HepG2 (cell line): ENCODE data around the gene ESYT2. TPM values are rescaled to one million over a fixed set of nuclear protein-coding genes. Genes with fewer than 3 reads are reported as not detected.
A peak's percentile ranks its signal among the peaks of the same experiment; 100 is the strongest.

Experiments used
- ATF1 ChIP-seq: IDR thresholded peaks from 2 replicates; pipeline ENCODE4 v1.6.1; 2016; ENCODE audit warnings: mild to moderate bottlenecking, control low read depth
- CREB3 ChIP-seq: sonication (generic); formaldehyde crosslinking; IDR thresholded peaks from 2 replicates; pipeline ENCODE4 v1.5.0; 2020; ENCODE audit warnings: missing genetic modification reagents
- FOXP4 ChIP-seq: sonication (generic); formaldehyde crosslinking; IDR thresholded peaks from 2 replicates; pipeline ENCODE4 v1.4.0; 2020; ENCODE audit warnings: missing genetic modification reagents
- IKZF1 ChIP-seq: fragments of 450-650 bp; IDR thresholded peaks from 2 replicates; pipeline ENCODE4 v1.7.1; 2016
- MAF1 ChIP-seq: sonication (generic); formaldehyde crosslinking; IDR thresholded peaks from 2 replicates; pipeline ENCODE4 v1.5.0; 2020; ENCODE audit warnings: missing genetic modification reagents, borderline replicate concordance
- MED1 ChIP-seq: sonication (generic); formaldehyde crosslinking; IDR thresholded peaks from 2 replicates; pipeline ENCODE4 v1.4.0; 2020; ENCODE audit warnings: missing genetic modification reagents
- NCOA5 ChIP-seq: sonication (generic); formaldehyde crosslinking; IDR thresholded peaks from 2 replicates; pipeline ENCODE4 v1.4.0; 2020; ENCODE audit warnings: missing genetic modification reagents
- NFAT5 ChIP-seq: sonication (generic); formaldehyde crosslinking; IDR thresholded peaks from 2 replicates; pipeline ENCODE4 v1.4.0; 2020; ENCODE audit warnings: missing genetic modification reagents
- PRDM15 ChIP-seq: sonication (generic); formaldehyde crosslinking; IDR thresholded peaks from 2 replicates; pipeline ENCODE4 v1.4.0; 2020; ENCODE audit warnings: missing genetic modification reagents
- TOE1 ChIP-seq: sonication (generic); formaldehyde crosslinking; IDR thresholded peaks from 2 replicates; pipeline ENCODE4 v1.4.0; 2020; ENCODE audit warnings: mild to moderate bottlenecking, missing genetic modification reagents
- ZFP36L2 ChIP-seq: sonication (generic); formaldehyde crosslinking; IDR thresholded peaks from 2 replicates; pipeline ENCODE4 v1.4.0; 2020; ENCODE audit warnings: missing genetic modification reagents
- ZNF333 ChIP-seq: sonication (generic); formaldehyde crosslinking; IDR thresholded peaks from 2 replicates; pipeline ENCODE4 v1.4.0; 2020; ENCODE audit warnings: mild to moderate bottlenecking, missing genetic modification reagents, borderline replicate concordance
- ZNF569 ChIP-seq: sonication (generic); formaldehyde crosslinking; IDR thresholded peaks from 2 replicates; pipeline ENCODE4 v1.5.0; 2020; ENCODE audit warnings: mild to moderate bottlenecking, missing genetic modification reagents, moderate library complexity, borderline replicate concordance
- ZNF737 ChIP-seq: sonication (generic); formaldehyde crosslinking; IDR thresholded peaks from 2 replicates; pipeline ENCODE4 v1.5.0; 2020; ENCODE audit warnings: missing genetic modification reagents, mild to moderate bottlenecking, borderline replicate concordance
- ZNF770 ChIP-seq: sonication (generic); formaldehyde crosslinking; IDR thresholded peaks from 2 replicates; pipeline ENCODE4 v1.5.0; 2020; ENCODE audit warnings: mild to moderate bottlenecking, missing genetic modification reagents
- polyA plus RNA-seq, 8 experiments: library from polyadenylated mRNA; depleted of rRNA in 3 of 8; stranded (reverse) in 7 of 8; unstranded in 1 of 8; fragments of >200 nt; fragmentation: Illumina TruSeq in 4 of 8; extraction: Trizol in 4 of 8; gene quantifications; 2 replicates each; pipeline versions ENCODE4 v1.2.1 to v1.2.3, GENCODE V29; 2011 to 2016; ENCODE audit warnings: low read depth in 4 of 8, missing spikeins in 1 of 8, mixed read lengths in 1 of 8; ENCODE audit not compliant: insufficient read depth in 1 of 8
- total RNA-seq, 5 experiments: library from RNA; depleted of rRNA; stranded (reverse); fragments of >200 nt; fragmentation: Illumina TruSeq; extraction: Trizol; gene quantifications; 2 replicates each; pipeline ENCODE4 v1.2.3, GENCODE V29; 2016; ENCODE audit warnings: low read depth in 1 of 5

Gene ESYT2
- total and polyA plus RNA-seq, 2 of the 13 experiments (the other 11 are each of a cell fraction or from before 2014, with no cell fraction given) = 28.5 to 37.3 TPM

GRCh38 chr7:158704524-158705233, 124.6 kb downstream of the ESYT2 start, which contains the start of gene NCAPG2 (continued):
- TF ChIP-seq NFAT5 (CRISPR knock-in tag) = no peak
- TF ChIP-seq ZNF333 (CRISPR knock-in tag) = peak; percentile 72; the same call in 1 of the 2 replicates
- no peak for TF ChIP-seq ATF1
- TF ChIP-seq NCOA5 = no peak
- no peak for TF ChIP-seq IKZF1
- peak; percentile 70 for TF ChIP-seq MED1
- no peak for TF ChIP-seq MAF1 (CRISPR knock-in tag)
- TF ChIP-seq PRDM15 (CRISPR knock-in tag) = peak; percentile 64; the same call in 1 of the 2 replicates
- no peak for TF ChIP-seq CREB3 (CRISPR knock-in tag)
- no peak for TF ChIP-seq TOE1 (CRISPR knock-in tag)
- TF ChIP-seq ZNF737 (CRISPR knock-in tag) = no peak
- no peak for TF ChIP-seq ZNF569 (CRISPR knock-in tag)
- peak; percentile 41; the same call in 1 of the 2 replicates for TF ChIP-seq ZNF770 (CRISPR knock-in tag)
- TF ChIP-seq ZFP36L2 (CRISPR knock-in tag) = no peak
- 0 out of 2 replicates have a peak, but pooled peaks have one; percentile 21 for TF ChIP-seq FOXP4
